ENCODE measurements around the gene CHRND. TPM values are rescaled to one million over a fixed set of nuclear protein-coding genes. Genes with fewer than 3 reads are reported as not detected.
A peak's percentile ranks its signal among the peaks of the same experiment; 100 is the strongest.
"Not testable (repeated sequence)": the region's sequence is repeated elsewhere in the genome, so short reads cannot be mapped to it uniquely, and the experiment has no call there.

Gene CHRND
- total RNA-seq, 2 donors from 2014 or later: not detected

DNA sequence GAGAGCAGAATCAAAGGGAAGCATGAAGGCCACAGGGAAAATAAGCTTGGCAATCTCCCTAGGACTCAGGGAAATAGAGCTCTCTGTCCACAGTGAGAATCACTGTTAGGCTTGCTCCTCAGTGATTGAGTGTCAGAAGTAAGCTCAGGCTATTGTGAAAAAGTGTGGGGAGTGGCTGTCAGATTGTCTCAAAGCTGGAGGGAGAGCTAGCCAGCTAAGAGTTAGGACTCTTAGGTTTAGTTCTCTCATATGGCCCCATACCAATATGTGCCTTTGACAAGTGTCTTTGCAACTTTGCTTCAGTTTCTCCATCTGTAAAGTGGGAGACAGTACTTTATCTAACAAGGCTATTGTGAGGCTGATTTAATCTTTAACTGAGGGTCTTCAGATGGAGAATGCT lies 41.8 kb downstream of the CHRND start:
- Histone ChIP-seq H3K27me3 (no peaks in the 10 kb centered on the region), H3K9ac (ENCODE audit: low read depth in 2 of 2, low read length in 2 of 2) (no peak overlapping the region), H3K4me3 (no peak overlapping the region), H3K9me3 (no peaks in the 10 kb centered on the region), H3K4me1 (peaks cover 18% of the 10 kb centered on the region), H3K36me3 (peaks cover 25% of the 10 kb centered on the region), H3K27ac (no peak overlapping the region)
- intact Hi-C loops (cut with DNase I): no loop called here
- TF ChIP-seq, protein P1, sequence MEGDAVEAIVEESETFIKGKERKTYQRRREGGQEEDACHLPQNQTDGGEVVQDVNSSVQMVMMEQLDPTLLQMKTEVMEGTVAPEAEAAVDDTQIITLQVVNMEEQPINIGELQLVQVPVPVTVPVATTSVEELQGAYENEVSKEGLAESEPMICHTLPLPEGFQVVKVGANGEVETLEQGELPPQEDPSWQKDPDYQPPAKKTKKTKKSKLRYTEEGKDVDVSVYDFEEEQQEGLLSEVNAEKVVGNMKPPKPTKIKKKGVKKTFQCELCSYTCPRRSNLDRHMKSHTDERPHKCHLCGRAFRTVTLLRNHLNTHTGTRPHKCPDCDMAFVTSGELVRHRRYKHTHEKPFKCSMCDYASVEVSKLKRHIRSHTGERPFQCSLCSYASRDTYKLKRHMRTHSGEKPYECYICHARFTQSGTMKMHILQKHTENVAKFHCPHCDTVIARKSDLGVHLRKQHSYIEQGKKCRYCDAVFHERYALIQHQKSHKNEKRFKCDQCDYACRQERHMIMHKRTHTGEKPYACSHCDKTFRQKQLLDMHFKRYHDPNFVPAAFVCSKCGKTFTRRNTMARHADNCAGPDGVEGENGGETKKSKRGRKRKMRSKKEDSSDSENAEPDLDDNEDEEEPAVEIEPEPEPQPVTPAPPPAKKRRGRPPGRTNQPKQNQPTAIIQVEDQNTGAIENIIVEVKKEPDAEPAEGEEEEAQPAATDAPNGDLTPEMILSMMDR (IDR thresholded peaks at IDR 0.05): no peak
- no peak for DNase-seq

DNA sequence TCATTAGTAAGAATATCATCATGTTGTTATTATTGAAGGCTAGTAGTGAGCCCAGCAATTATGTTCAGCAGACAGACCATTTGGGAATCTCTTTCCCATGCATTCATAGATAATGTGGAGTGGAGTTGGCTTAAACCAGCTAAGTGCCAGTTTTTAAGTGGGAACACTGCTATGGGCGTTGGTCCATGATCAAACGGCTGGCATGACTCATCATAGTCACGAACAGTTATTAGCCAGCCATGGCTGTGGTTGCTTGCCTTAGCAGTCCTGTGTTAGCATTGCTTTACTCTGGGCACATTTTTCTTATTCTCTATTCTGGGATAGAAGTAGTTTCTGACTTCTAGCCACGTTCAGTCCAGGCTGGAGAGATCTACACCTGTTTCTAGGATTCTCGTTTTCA lies 42.2 kb downstream of the CHRND start:
- intact Hi-C loops (cut with DNase I): no loop called here
- DNase-seq: peak; percentile 58
- H3K4me3 ChIP-seq: no peak overlapping the region
- H3K36me3 ChIP-seq: peaks cover 25% of the 10 kb centered on the region
- no peaks in the 10 kb centered on the region for H3K27me3 ChIP-seq
- no peak overlapping the region for H3K27ac ChIP-seq
- no peaks in the 10 kb centered on the region for H3K9me3 ChIP-seq
- TF ChIP-seq, protein P1 (IDR thresholded peaks at IDR 0.05): no peak
- H3K4me1 ChIP-seq: peaks cover 18% of the 10 kb centered on the region
- no peak overlapping the region for H3K9ac ChIP-seq (ENCODE audit: low read depth in 2 of 2, low read length in 2 of 2)

DNA sequence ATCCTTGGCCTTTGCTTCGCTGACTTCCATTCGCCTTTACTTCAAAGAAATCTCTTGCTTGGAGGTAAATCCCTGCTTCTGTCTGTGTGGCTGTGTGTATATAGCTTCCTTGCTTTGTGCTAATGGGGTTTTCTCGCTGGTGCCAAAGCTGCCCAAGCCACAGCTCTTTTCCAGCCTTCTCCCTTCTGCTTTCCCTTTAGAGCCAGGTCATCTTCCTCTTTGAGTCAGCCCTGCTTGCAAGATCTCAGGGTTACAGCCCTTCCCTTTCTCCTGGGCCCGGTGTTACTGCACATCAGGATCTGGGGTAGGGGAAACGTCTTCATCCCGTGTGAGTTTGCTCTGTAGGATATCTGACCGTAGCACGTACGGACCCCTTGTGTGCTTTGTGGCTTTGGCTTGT lies 43.6 kb downstream of the CHRND start:
- Histone ChIP-seq H3K9ac (ENCODE audit: low read depth in 2 of 2, low read length in 2 of 2) (no peak overlapping the region), H3K9me3 (no peaks in the 10 kb centered on the region), H3K4me3 (no peak overlapping the region), H3K27ac (no peak overlapping the region), H3K36me3 (peaks cover 25% of the 10 kb centered on the region), H3K4me1 (peaks cover 18% of the 10 kb centered on the region), H3K27me3 (no peaks in the 10 kb centered on the region)
- no peak for DNase-seq
- intact Hi-C loops (cut with DNase I): no loop called here
- TF ChIP-seq, protein P1 (IDR thresholded peaks at IDR 0.05): no peak

DNA sequence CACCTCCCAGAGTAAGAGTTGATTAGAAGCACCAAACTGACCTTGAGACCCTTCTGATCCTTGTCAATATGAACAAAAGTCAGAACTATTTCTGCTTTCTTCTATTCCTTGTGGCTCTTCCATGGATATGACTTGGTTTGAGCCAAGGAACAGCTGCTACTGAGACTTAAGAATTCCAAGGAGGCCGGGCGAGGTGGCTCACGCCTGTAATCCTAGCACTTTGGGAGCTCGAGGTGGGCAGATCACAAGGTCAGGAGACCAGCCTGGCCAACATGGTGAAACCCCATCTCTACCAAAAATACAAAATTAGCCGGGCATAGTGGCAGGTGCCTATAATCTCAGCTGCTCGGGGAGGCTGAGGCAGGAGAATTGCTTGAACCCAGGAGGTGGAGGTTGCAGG lies 44.5 kb downstream of the CHRND start:
- H3K27me3 ChIP-seq; H3K9ac ChIP-seq (ENCODE audit: low read depth in 2 of 2, low read length in 2 of 2); DNase-seq; intact Hi-C loops (cut with DNase I); H3K4me3 ChIP-seq; H3K9me3 ChIP-seq: not testable (repeated sequence)
- Histone ChIP-seq H3K27ac (peak overlapping the region; percentile 37), H3K4me1 (peaks cover 18% of the 10 kb centered on the region), H3K36me3 (peaks cover 16% of the 10 kb centered on the region)

DNA sequence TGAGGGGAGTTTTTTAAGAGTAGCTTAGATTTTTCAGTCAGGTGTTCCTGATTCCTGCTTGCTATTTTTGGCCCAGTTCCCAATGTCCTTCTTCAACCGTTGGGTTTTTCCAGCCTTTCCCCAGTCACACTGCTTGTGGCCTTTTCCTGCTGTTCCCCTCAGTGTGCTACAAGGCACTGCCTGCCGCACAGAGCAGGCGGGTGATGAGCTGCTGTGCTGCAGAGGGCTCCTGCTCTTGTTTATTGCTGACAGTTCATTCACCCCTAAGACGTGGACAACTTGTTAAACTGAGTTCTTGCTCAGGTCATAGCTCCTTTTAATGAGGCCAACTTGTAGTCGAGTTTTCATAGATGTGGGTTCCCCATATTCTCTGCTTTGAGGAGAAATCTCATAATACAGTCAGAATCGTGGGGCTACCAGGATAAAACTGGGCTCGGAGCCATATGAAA lies 45.1 kb downstream of the CHRND start:
- Histone ChIP-seq H3K36me3 (peaks cover 12% of the 10 kb centered on the region), H3K4me3 (no peak overlapping the region), H3K9ac (ENCODE audit: low read depth in 2 of 2, low read length in 2 of 2) (no peak overlapping the region), H3K9me3 (no peaks in the 10 kb centered on the region), H3K27me3 (no peaks in the 10 kb centered on the region), H3K27ac (peak overlapping the region; percentile 37), H3K4me1 (peaks cover 18% of the 10 kb centered on the region)
- TF ChIP-seq, protein P1 (IDR thresholded peaks at IDR 0.05): no peak
- intact Hi-C loops (cut with DNase I): no loop called here
- no peak for DNase-seq

DNA sequence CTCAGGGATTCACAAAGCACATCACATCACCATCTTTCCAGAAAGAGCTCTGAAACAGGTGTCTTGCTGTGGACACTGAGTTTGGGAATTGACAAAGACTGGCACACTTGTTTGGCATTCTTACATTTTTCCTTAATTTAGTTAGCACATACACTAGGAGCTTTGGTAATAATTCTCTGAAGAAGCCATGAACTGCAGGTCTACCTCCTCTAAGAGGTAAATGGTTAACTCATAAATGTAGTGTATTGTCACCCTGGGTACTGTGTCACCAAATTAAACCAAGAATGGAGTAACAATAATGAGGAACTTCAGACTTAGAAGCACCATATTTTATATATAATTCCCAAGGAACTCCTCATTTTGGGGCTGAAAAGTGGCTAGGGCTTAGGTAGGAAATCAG lies 47.1 kb downstream of the CHRND start:
- H3K4me3 ChIP-seq: no peak overlapping the region
- H3K9me3 ChIP-seq: no peaks in the 10 kb centered on the region
- peaks cover 7% of the 10 kb centered on the region for H3K36me3 ChIP-seq
- no peaks in the 10 kb centered on the region for H3K27me3 ChIP-seq
- intact Hi-C loops (cut with DNase I): no loop called here
- TF ChIP-seq, protein P1 (IDR thresholded peaks at IDR 0.05): no peak
- H3K4me1 ChIP-seq: peaks cover 17% of the 10 kb centered on the region
- no peak for DNase-seq
- no peak overlapping the region for H3K9ac ChIP-seq (ENCODE audit: low read depth in 2 of 2, low read length in 2 of 2)
- H3K27ac ChIP-seq: peak overlapping the region; percentile 74

Data from colonic mucosa (tissue), 4 donors.